Subcutaneous abdominal adipose tissue (tissue), 5 donors: ENCODE data around the gene PEAK3.

Experiments used
- H3K27ac ChIP-seq: one replicate; pipeline ENCODE4 v1.7.0; 2013; ENCODE audit warnings: low read depth, mild to moderate bottlenecking, inconsistent platforms, low read length, moderate library complexity
- H3K27me3 ChIP-seq, 5 donors: one replicate each; pipeline ENCODE4 v1.7.0; 2013; ENCODE audit warnings: low read length in 5 of 5, inconsistent platforms in 1 of 5; ENCODE audit not compliant: control insufficient read depth in 5 of 5, insufficient read depth in 4 of 5
- H3K36me3 ChIP-seq, 5 donors: one replicate each; pipeline ENCODE4 v1.7.0; 2013; ENCODE audit warnings: low read length in 5 of 5; ENCODE audit not compliant: control insufficient read depth in 5 of 5, insufficient read depth in 5 of 5
- H3K4me1 ChIP-seq, 5 donors: one replicate each; pipeline ENCODE4 v1.7.0; 2013; ENCODE audit warnings: low read length in 5 of 5, mild to moderate bottlenecking in 3 of 5, moderate library complexity in 1 of 5; ENCODE audit not compliant: control insufficient read depth in 5 of 5, insufficient read depth in 5 of 5
- H3K4me3 ChIP-seq, 5 donors: one replicate each; pipeline ENCODE4 v1.7.0; 2013; ENCODE audit warnings: low read length in 5 of 5, low read depth in 1 of 5
- H3K9ac ChIP-seq, 5 donors: one replicate each; pipeline ENCODE4 v1.7.0; 2013; ENCODE audit warnings: low read length in 5 of 5, mild to moderate bottlenecking in 4 of 5, moderate library complexity in 3 of 5
- H3K9me3 ChIP-seq, 5 donors: one replicate each; pipeline ENCODE4 v1.7.0; 2013; ENCODE audit warnings: low read length in 5 of 5; ENCODE audit not compliant: control insufficient read depth in 5 of 5
- donor health status: healthy.
- donor health status: healthy.
- donor health status: healthy.
- donor health status: healthy.
- donor health status: healthy.

PEAK3 gene

GRCh38 chr19:2252055-2252796 is 29.7 kb downstream of the PEAK3 start:
- Histone ChIP-seq H3K27me3 (peaks cover 42 to 47% (median 43%) of the 10 kb centered on the region in 5 donors), H3K27ac (no peak overlapping the region), H3K9ac (no peak overlapping the region), H3K36me3 (peaks cover 0 to 16% (median 10%) of the 10 kb centered on the region in 5 donors), H3K4me1 (peaks cover 0 to 41% (median 35%) of the 10 kb centered on the region in 5 donors), H3K4me3 (peak overlapping the region in 1 of 5 donors; percentile 44), H3K9me3 (no peaks in the 10 kb centered on the region)

GRCh38 chr19:2251106-2252054 is 30.6 kb downstream of the PEAK3 start:
- Histone ChIP-seq H3K4me1 (peaks cover 0 to 47% (median 40%) of the 10 kb centered on the region in 5 donors), H3K4me3 (peak overlapping the region in 2 of 5 donors; percentile 18 to 44), H3K27me3 (peaks cover 42 to 47% (median 43%) of the 10 kb centered on the region in 5 donors)

GRCh38 chr19:2250766-2251105 is 31.2 kb downstream of the PEAK3 start:
- no peaks in the 10 kb centered on the region for H3K9me3 ChIP-seq
- H3K36me3 ChIP-seq, result peaks cover 0 to 31% (median 25%) of the 10 kb centered on the region in 5 donors
- no peak overlapping the region for H3K9ac ChIP-seq
- no peak overlapping the region for H3K27ac ChIP-seq
- peaks cover 0 to 47% (median 40%) of the 10 kb centered on the region in 5 donors for H3K4me1 ChIP-seq
- H3K27me3 ChIP-seq, result peaks cover 42 to 47% (median 43%) of the 10 kb centered on the region in 5 donors
- H3K4me3 ChIP-seq, result peak overlapping the region in 1 of 5 donors; percentile 44

More at GRCh38 chr19:2251106-2252054, 30.6 kb downstream of the PEAK3 start:
- H3K27ac ChIP-seq, result no peak overlapping the region
- H3K9me3 ChIP-seq, result no peaks in the 10 kb centered on the region
- H3K9ac ChIP-seq, result no peak overlapping the region
- peaks cover 0 to 25% (median 19%) of the 10 kb centered on the region in 5 donors for H3K36me3 ChIP-seq

GRCh38 chr19:2249880-2250765 is 31.9 kb downstream of the PEAK3 start:
- Histone ChIP-seq H3K4me1 (peaks cover 0 to 47% (median 40%) of the 10 kb centered on the region in 5 donors), H3K27me3 (peaks cover 42 to 47% (median 43%) of the 10 kb centered on the region in 5 donors), H3K9me3 (no peaks in the 10 kb centered on the region), H3K27ac (no peak overlapping the region), H3K4me3 (no peak overlapping the region), H3K9ac (no peak overlapping the region), H3K36me3 (peaks cover 0 to 37% (median 31%) of the 10 kb centered on the region in 5 donors)

- Histone ChIP-seq H3K36me3 (peaks cover 0 to 46% (median 40%) of the 10 kb centered on the region in 5 donors), H3K27ac (no peak within 1 kb of the TSS), H3K9ac (no peak within 1 kb of the TSS), H3K27me3 (peaks cover 42 to 47% (median 43%) of the 10 kb centered on the region in 5 donors), H3K4me1 (peaks cover 0 to 47% (median 40%) of the 10 kb centered on the region in 5 donors), H3K4me3 (no peak within 1 kb of the TSS), H3K9me3 (no peaks in the 10 kb centered on the region)
Measured at GRCh38 chr19:2249010-2249866, 32.7 kb downstream of the PEAK3 start, which contains the start of gene AMH. Gene AMH, plus strand, starts transcription at chr19:2249323. Its CDS starts 10 bp downstream, at chr19:2249333.

- Histone ChIP-seq H3K9ac (no peak overlapping the region), H3K27me3 (peaks cover 35 to 39% (median 37%) of the 10 kb centered on the region in 5 donors), H3K4me1 (peaks cover 0 to 45% (median 38%) of the 10 kb centered on the region in 5 donors), H3K27ac (no peak overlapping the region), H3K36me3 (peaks cover 0 to 55% (median 49%) of the 10 kb centered on the region in 5 donors), H3K9me3 (no peaks in the 10 kb centered on the region), H3K4me3 (no peak overlapping the region)
Measured at GRCh38 chr19:2248136-2249009, 33.6 kb downstream of the PEAK3 start.

- Histone ChIP-seq H3K4me1 (peaks cover 0 to 42% (median 30%) of the 10 kb centered on the region in 5 donors), H3K27me3 (peaks cover 27 to 31% (median 29%) of the 10 kb centered on the region in 5 donors), H3K27ac (no peak overlapping the region), H3K4me3 (no peak overlapping the region), H3K9ac (no peak overlapping the region), H3K36me3 (peaks cover 0 to 61% (median 56%) of the 10 kb centered on the region in 5 donors), H3K9me3 (no peaks in the 10 kb centered on the region)
Measured at GRCh38 chr19:2247433-2248101, 34.4 kb downstream of the PEAK3 start.
